ENCODE measurements around the gene C1orf198.

Gene C1orf198

GRCh38 chr1:230808281-230808872, 59.9 kb downstream of the C1orf198 start:
- no peak for DNase-seq (ENCODE audit: low spot score)

- DNase-seq (ENCODE audit: low spot score), result no peak
These were observed 60.6 kb downstream of the C1orf198 start for GRCh38 chr1:230807561-230808280.

- DNase-seq (ENCODE audit: low spot score), result no peak
These were observed 61.3 kb downstream of the C1orf198 start for GRCh38 chr1:230807029-230807428.

- DNase-seq (ENCODE audit: low spot score), result no peak
These were observed 61.8 kb downstream of the C1orf198 start for GRCh38 chr1:230806552-230806951.

- DNase-seq (ENCODE audit: low spot score), result no peak
These were observed 63.9 kb downstream of the C1orf198 start for GRCh38 chr1:230804396-230804795.

GRCh38 chr1:230800891-230801840, 67.2 kb downstream of the C1orf198 start:
- DNase-seq (ENCODE audit: low spot score), result no peak

- DNase-seq (ENCODE audit: low spot score), result no peak
These were observed 69.8 kb downstream of the C1orf198 start for GRCh38 chr1:230798491-230798890.

- DNase-seq (ENCODE audit: low spot score), result peak; percentile 69
These were observed 70.4 kb downstream of the C1orf198 start for GRCh38 chr1:230797942-230798365.

- DNase-seq (ENCODE audit: low spot score), result no peak
These were observed 70.9 kb downstream of the C1orf198 start for GRCh38 chr1:230797376-230797920.

- no peak for DNase-seq (ENCODE audit: low spot score)
These were observed 71.7 kb downstream of the C1orf198 start for GRCh38 chr1:230796626-230797025.

GRCh38 chr1:230794871-230795605, 73.3 kb downstream of the C1orf198 start:
- no peak for DNase-seq (ENCODE audit: low spot score)

- no peak for DNase-seq (ENCODE audit: low spot score)
These were observed 73.9 kb downstream of the C1orf198 start for GRCh38 chr1:230794431-230794830.

GRCh38 chr1:230793463-230793745, 74.9 kb downstream of the C1orf198 start:
- DNase-seq (ENCODE audit: low spot score), result no peak

GRCh38 chr1:230792691-230793462, 75.4 kb downstream of the C1orf198 start:
- no peak for DNase-seq (ENCODE audit: low spot score)

GRCh38 chr1:230791986-230792564, 76.2 kb downstream of the C1orf198 start:
- no peak for DNase-seq (ENCODE audit: low spot score)

- DNase-seq (ENCODE audit: low spot score), result no peak
These were observed 78.3 kb downstream of the C1orf198 start for GRCh38 chr1:230790026-230790425.

- no peak for DNase-seq (ENCODE audit: low spot score)
These were observed 79.6 kb downstream of the C1orf198 start for GRCh38 chr1:230788561-230789275.

GRCh38 chr1:230787471-230787870, 80.8 kb downstream of the C1orf198 start:
- DNase-seq (ENCODE audit: low spot score), result no peak

All from AG08396 (cell line).